Measurements from ENCODE around the gene WDR7.

DNA sequence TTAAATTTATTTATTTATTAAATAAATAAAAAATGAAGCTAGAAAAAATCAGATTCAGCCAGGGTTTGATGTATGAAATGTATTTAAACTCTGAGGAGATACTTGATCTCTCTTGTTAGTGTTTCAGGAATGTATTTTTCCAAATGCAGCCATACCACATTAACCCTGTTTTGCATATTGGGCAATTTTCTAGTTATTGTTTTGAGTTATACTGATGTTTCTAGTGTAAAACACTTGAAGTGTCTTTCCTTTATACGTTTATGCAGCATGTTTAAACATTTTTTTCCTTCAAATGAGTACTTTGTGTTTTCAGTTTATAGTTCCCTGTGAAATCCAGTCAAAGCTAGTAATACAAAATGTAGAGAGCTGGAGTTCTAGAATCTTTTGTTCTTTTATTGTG lies 69.9 kb downstream of the WDR7 start:
- TF ChIP-seq POLR2A (IDR thresholded peaks at IDR 0.05): no peak
- TF ChIP-seq, protein P1, sequence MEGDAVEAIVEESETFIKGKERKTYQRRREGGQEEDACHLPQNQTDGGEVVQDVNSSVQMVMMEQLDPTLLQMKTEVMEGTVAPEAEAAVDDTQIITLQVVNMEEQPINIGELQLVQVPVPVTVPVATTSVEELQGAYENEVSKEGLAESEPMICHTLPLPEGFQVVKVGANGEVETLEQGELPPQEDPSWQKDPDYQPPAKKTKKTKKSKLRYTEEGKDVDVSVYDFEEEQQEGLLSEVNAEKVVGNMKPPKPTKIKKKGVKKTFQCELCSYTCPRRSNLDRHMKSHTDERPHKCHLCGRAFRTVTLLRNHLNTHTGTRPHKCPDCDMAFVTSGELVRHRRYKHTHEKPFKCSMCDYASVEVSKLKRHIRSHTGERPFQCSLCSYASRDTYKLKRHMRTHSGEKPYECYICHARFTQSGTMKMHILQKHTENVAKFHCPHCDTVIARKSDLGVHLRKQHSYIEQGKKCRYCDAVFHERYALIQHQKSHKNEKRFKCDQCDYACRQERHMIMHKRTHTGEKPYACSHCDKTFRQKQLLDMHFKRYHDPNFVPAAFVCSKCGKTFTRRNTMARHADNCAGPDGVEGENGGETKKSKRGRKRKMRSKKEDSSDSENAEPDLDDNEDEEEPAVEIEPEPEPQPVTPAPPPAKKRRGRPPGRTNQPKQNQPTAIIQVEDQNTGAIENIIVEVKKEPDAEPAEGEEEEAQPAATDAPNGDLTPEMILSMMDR (IDR thresholded peaks at IDR 0.05): no peak
